Mucosa of stomach (tissue), 1 donor: Measurements from ENCODE around the gene BEGAIN.

Experiments used
- H3K27me3 ChIP-seq: one replicate; pipeline ENCODE4 v1.7.0; 2013; ENCODE audit warnings: mild to moderate bottlenecking, low read length; ENCODE audit not compliant: control insufficient read depth, insufficient read depth
- H3K36me3 ChIP-seq: one replicate; pipeline ENCODE4 v1.7.0; 2013; ENCODE audit warnings: low read length; ENCODE audit not compliant: control insufficient read depth, insufficient read depth
- H3K4me1 ChIP-seq: one replicate; pipeline ENCODE4 v1.7.0; 2013; ENCODE audit warnings: mild to moderate bottlenecking, low read length; ENCODE audit not compliant: control insufficient read depth, insufficient read depth
- H3K4me3 ChIP-seq: one replicate; pipeline ENCODE4 v1.7.0; 2013; ENCODE audit warnings: low read length
- H3K9ac ChIP-seq: one replicate; pipeline ENCODE4 v1.7.0; 2013; ENCODE audit warnings: mild to moderate bottlenecking, low read length, moderate library complexity
- H3K9me3 ChIP-seq: one replicate; pipeline ENCODE4 v1.7.0; 2013; ENCODE audit warnings: mild to moderate bottlenecking, low read length, moderate library complexity; ENCODE audit not compliant: control insufficient read depth
- donor health status: Pancreatic carcinoma.

The BEGAIN gene

GRCh38 chr14:100573757-100574641 lies 13.2 kb downstream of the BEGAIN start:
- no peaks in the 10 kb centered on the region for H3K9me3 ChIP-seq
- H3K4me3 ChIP-seq = no peak overlapping the region
- peaks cover 49% of the 10 kb centered on the region for H3K27me3 ChIP-seq
- H3K9ac ChIP-seq = no peak overlapping the region
- no peaks in the 10 kb centered on the region for H3K4me1 ChIP-seq
- no peaks in the 10 kb centered on the region for H3K36me3 ChIP-seq

- H3K9ac ChIP-seq = no peak overlapping the region
- H3K36me3 ChIP-seq = no peaks in the 10 kb centered on the region
- no peaks in the 10 kb centered on the region for H3K4me1 ChIP-seq
- peaks cover 56% of the 10 kb centered on the region for H3K27me3 ChIP-seq
- no peaks in the 10 kb centered on the region for H3K9me3 ChIP-seq
- H3K4me3 ChIP-seq = no peak overlapping the region
Observed at GRCh38 chr14:100573002-100573756, 14.0 kb downstream of the BEGAIN start.

- Histone ChIP-seq H3K27me3 (peaks cover 62% of the 10 kb centered on the region), H3K4me3 (no peak overlapping the region), H3K9me3 (no peaks in the 10 kb centered on the region), H3K9ac (no peak overlapping the region), H3K36me3 (no peaks in the 10 kb centered on the region), H3K4me1 (no peaks in the 10 kb centered on the region)
Observed at GRCh38 chr14:100572543-100572942, 14.7 kb downstream of the BEGAIN start.

GRCh38 chr14:100571837-100572236 lies 15.4 kb downstream of the BEGAIN start:
- H3K27me3 ChIP-seq = peaks cover 67% of the 10 kb centered on the region

GRCh38 chr14:100570726-100571454 lies 16.3 kb downstream of the BEGAIN start:
- no peaks in the 10 kb centered on the region for H3K4me1 ChIP-seq
- no peak overlapping the region for H3K4me3 ChIP-seq
- H3K9ac ChIP-seq = no peak overlapping the region
- no peaks in the 10 kb centered on the region for H3K9me3 ChIP-seq
- H3K27me3 ChIP-seq = peaks cover 77% of the 10 kb centered on the region
- no peaks in the 10 kb centered on the region for H3K36me3 ChIP-seq

More at GRCh38 chr14:100571837-100572236, 15.4 kb downstream of the BEGAIN start:
- Histone ChIP-seq H3K4me1 (no peaks in the 10 kb centered on the region), H3K9me3 (no peaks in the 10 kb centered on the region), H3K4me3 (no peak overlapping the region), H3K36me3 (no peaks in the 10 kb centered on the region), H3K9ac (no peak overlapping the region)

GRCh38 chr14:100569734-100570286 lies 17.4 kb downstream of the BEGAIN start:
- no peaks in the 10 kb centered on the region for H3K4me1 ChIP-seq
- no peaks in the 10 kb centered on the region for H3K9me3 ChIP-seq
- H3K36me3 ChIP-seq = no peaks in the 10 kb centered on the region
- H3K4me3 ChIP-seq = no peak overlapping the region
- H3K27me3 ChIP-seq = peaks cover 74% of the 10 kb centered on the region
- no peak overlapping the region for H3K9ac ChIP-seq

GRCh38 chr14:100568998-100569733 lies 18.1 kb downstream of the BEGAIN start:
- no peaks in the 10 kb centered on the region for H3K4me1 ChIP-seq
- H3K4me3 ChIP-seq = no peak overlapping the region
- no peaks in the 10 kb centered on the region for H3K9me3 ChIP-seq
- H3K27me3 ChIP-seq = peaks cover 71% of the 10 kb centered on the region
- H3K9ac ChIP-seq = no peak overlapping the region
- no peaks in the 10 kb centered on the region for H3K36me3 ChIP-seq

GRCh38 chr14:100568164-100568997 lies 18.8 kb downstream of the BEGAIN start:
- Histone ChIP-seq H3K4me3 (no peak overlapping the region), H3K9ac (no peak overlapping the region), H3K27me3 (peaks cover 70% of the 10 kb centered on the region), H3K9me3 (no peaks in the 10 kb centered on the region), H3K4me1 (no peaks in the 10 kb centered on the region), H3K36me3 (no peaks in the 10 kb centered on the region)

GRCh38 chr14:100567877-100568163 lies 19.4 kb downstream of the BEGAIN start:
- no peak overlapping the region for H3K9ac ChIP-seq
- H3K4me3 ChIP-seq = no peak overlapping the region
- no peaks in the 10 kb centered on the region for H3K36me3 ChIP-seq
- H3K27me3 ChIP-seq = peaks cover 69% of the 10 kb centered on the region
- no peaks in the 10 kb centered on the region for H3K4me1 ChIP-seq
- no peaks in the 10 kb centered on the region for H3K9me3 ChIP-seq

- H3K36me3 ChIP-seq = no peaks in the 10 kb centered on the region
- peaks cover 67% of the 10 kb centered on the region for H3K27me3 ChIP-seq
- no peak overlapping the region for H3K9ac ChIP-seq
- H3K4me1 ChIP-seq = no peaks in the 10 kb centered on the region
- H3K4me3 ChIP-seq = no peak overlapping the region
- no peaks in the 10 kb centered on the region for H3K9me3 ChIP-seq
Observed at GRCh38 chr14:100567009-100567876, 20.0 kb downstream of the BEGAIN start.
